IPS-NIHi11 (cell line): ENCODE data around the gene KLHL40.

ENCODE experiments used
- DNase-seq: peaks from one replicate; pipeline ENCODE4 v3.0.0; 2012; ENCODE audit warnings: mixed read lengths, low spot score

Gene KLHL40

DNA sequence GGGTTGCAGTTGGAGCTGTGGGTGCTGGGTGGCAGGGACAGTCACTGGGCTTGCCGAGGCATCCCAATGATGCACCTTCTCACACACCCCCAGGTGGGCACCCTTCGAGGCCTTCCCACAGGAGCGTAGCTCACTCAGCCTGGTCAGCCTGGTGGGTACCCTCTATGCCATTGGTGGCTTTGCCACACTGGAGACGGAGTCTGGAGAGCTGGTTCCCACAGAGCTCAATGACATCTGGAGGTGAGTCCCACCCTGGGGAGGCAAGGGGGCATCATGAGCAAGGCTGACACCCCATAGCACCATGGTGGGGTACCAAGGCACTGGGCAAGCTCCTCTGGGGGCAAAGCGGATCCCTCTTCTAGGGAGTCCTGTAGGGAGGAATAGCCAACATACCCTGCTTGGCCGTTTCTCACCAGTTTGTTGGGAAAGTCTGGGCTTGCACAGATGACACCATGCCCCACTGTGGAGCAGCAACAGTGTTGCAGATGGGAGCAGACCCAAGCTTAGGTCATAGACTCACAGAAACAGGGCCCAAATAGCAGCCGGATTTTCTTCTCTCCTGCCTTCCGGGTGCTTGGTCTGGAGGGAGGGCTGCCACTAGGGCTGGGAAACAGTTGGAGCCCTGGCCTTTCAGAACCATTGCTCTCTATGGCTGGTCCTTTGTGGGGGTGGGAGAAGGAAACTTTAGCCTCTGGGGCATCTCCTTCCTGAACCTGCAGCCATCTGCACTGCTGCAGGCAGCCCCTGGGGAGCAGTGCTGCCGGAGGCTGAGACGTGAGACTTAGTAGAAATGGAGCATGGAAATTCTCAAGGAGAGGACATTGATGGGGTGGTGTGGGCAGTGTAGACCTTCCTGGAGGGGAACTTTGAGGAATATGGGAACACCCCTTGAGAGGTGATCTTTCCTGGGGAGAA, 5.7 kb downstream of the KLHL40 start:
- DNase-seq: no peak

- no peak for DNase-seq
These were observed 6.7 kb downstream of the KLHL40 start for GRCh38 chr3:42691816-42692666.

GRCh38 chr3:42692667-42693529, 7.6 kb downstream of the KLHL40 start:
- DNase-seq: no peak

DNA sequence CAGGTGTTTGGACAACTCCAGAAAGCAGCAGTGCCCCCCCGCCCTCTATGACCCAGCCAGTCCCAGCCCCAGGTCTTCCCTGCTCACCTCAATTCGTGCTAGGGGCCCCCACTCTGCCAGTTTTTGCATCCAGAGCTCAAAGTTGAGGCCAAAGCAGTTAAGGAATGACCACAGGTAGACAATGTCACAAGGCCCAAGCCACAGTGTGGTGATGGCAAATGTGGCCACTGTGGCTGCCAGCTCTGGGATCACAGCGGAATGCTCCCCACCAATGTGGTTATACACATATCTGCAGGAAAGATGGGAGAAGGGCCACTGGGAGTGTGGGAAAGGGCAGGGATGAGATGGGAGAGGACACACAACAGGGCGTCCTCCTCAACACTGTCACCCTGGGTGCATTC, 8.2 kb downstream of the KLHL40 start:
- no peak for DNase-seq

- DNase-seq: no peak
These were observed 9.0 kb downstream of the KLHL40 start for GRCh38 chr3:42694366-42694765.

- DNase-seq: no peak
These were observed 11.3 kb downstream of the KLHL40 start for GRCh38 chr3:42696356-42697288.

GRCh38 chr3:42697289-42698051, 12.1 kb downstream of the KLHL40 start:
- no peak for DNase-seq

GRCh38 chr3:42698216-42698910, 13.0 kb downstream of the KLHL40 start:
- DNase-seq: no peak

- no peak for DNase-seq
These were observed 13.5 kb downstream of the KLHL40 start for GRCh38 chr3:42698911-42699230.

DNA sequence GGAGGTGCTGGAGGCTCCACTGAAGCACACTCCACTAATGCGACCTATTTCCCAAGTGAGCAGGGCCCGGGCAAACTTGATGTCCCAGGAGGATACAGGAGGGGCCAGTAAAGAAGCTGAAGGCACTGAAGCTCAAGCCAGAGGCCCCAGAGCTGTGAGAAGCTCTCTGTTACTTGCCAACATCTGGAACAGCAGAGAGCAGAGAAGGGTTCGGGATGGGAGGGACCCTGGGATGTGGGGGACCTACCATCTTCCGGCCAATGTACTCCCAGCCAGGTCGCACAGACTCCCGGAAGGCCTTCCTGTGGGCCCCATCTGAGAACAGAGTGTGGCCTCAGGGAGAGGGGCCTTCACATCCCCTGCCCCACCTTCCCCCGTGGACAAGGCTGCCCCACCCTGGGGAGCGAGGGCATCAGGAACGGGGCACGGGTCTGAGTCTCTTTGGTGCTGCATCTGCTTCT, 14.2 kb downstream of the KLHL40 start:
- no peak for DNase-seq

GRCh38 chr3:42700366-42701288, 15.3 kb downstream of the KLHL40 start:
- DNase-seq: no peak

- DNase-seq: peak; percentile 99
These were observed 16.2 kb downstream of the KLHL40 start for GRCh38 chr3:42701371-42702065.

- no peak for DNase-seq
These were observed 17.0 kb downstream of the KLHL40 start, which contains the start of gene HHATL for GRCh38 chr3:42702066-42702951. Gene HHATL (minus strand): TSS chr3:42702798. CDS start chr3:42700826, 1,972 bp downstream.

GRCh38 chr3:42702982-42703694, 17.8 kb downstream of the KLHL40 start:
- DNase-seq: no peak

GRCh38 chr3:42703695-42704025, 18.3 kb downstream of the KLHL40 start:
- DNase-seq: no peak
